Skin of body (tissue), 2 donors: Measurements from ENCODE around the gene SHKBP1. TPM values are rescaled to one million over a fixed set of nuclear protein-coding genes. Genes with fewer than 3 reads are reported as not detected.
"Not testable (repeated sequence)": the region's sequence is repeated elsewhere in the genome, so short reads cannot be mapped to it uniquely, and the experiment has no call there.

Source experiments
- DNase-seq: peaks from one replicate; lab custom pipeline; 2025; lab: John Stamatoyannopoulos, UW
- total RNA-seq: library from RNA; depleted of rRNA; stranded (reverse); fragments of >200 nt; gene quantifications from one replicate; pipeline ENCODE4 v1.2.3, GENCODE V29; 2014

The SHKBP1 gene
- total RNA-seq, 1 donor from 2014 or later = 12.3 TPM

DNA sequence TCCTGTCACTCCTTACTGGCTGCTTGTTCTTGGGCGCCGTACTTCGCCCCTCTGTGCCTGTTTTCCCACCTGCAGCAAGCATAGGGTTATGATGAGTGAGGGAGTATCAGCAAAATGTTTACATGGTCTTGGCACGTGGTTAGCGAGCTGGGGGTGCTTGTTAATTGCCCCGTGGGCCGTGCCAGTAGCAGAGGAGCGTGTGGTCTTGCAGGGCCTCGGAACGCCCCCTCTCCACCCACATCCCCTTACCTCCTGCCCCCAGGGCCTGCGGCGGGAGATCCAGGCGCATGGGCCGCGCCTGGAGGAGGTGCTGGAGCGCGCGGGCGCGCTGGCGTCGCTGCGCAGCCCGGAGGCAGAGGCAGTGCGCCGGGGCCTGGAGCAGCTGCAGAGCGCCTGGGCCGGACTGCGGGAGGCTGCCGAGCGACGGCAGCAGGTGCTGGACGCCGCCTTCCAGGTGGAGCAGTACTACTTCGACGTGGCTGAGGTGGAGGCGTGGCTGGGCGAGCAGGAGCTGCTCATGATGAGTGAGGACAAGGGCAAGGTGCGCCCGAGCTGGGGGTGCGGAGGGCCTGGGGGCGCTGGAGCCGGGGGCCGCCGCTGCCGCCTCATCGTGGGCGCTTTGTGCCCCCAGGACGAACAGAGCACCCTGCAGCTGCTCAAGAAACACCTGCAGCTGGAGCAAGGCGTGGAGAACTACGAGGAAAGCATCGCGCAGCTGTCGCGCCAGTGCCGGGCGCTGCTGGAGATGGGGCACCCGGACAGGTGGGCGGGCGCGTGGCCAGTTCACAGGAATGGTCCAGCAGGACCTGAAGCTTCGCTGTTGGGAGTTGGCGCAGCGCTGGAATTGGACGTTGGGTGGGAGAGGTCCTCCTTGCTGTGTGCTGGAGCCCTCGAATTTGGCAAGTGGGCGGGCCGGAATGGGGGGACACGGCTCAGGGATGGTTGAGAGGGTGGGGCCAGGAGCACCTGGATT is 22.5 kb upstream of the SHKBP1 start:
- DNase-seq = no peak

DNA sequence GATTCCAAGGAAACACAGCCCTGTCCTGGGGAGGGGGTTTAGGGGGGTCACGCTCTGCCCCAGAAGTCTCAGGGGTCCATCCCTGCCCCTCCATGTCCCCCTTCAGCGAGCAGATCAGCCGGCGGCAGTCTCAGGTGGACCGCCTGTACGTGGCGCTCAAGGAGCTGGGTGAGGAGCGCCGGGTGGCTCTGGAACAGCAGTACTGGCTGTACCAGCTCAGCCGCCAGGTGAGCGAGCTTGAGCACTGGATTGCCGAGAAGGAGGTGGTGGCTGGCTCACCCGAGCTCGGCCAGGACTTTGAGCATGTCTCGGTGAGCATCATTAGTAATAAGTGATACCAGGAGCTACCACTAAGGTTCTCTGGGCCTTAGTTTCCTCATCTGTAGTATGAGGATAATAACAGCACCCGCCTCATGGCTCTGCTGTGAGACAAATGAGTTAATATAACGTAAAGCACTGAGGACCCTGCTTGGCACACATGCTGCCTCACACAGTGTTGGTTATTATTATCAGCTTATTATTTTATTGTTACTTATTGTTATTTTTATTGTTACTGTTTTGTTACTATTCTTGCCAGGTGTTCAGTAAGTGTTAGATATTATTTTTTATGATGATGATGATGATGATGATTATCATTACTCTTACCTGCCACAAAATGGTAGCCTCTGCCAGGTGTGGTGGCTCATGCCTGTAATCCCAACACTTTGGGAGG is 20.5 kb upstream of the SHKBP1 start:
- DNase-seq = no peak

DNA sequence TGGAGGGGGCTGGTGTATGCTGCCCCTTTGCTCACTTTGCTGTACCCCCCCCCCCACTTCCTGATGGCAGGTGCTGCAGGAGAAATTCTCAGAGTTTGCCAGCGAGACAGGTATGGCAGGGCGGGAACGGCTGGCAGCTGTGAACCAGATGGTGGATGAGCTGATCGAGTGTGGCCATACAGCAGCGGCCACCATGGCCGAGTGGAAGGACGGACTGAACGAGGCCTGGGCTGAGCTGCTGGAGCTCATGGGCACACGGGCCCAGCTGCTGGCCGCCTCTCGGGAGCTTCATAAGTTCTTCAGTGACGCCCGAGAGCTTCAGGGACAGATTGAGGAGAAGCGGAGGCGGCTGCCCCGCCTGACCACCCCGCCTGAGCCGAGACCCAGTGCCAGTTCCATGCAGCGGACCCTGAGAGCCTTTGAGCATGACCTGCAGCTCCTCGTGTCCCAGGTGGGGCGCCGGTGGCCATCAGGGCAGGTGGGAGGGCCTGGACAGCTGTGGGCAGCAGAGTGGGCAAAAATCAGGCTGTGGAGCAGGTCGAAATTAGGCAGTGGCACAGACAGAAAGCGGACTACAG is 19.6 kb upstream of the SHKBP1 start:
- no peak for DNase-seq

DNA sequence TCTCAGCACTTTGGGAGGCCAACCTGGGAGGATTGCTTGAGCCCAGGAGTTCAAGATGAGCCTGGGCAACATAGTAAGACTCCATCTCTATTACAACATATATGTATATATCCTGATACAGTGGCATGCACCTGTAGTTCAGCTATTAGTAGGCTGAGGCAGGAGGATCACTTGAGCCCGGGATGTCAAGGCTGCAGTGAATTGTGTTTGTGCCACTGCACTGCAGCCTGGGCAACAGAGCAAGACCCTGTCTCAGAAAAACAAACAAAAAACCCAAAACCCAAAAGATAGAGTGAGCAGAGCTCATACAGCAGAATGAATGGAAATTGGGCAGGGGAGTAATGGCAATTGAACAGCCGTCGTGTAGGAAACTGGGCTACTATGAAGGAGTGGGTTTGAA is 17.3 kb upstream of the SHKBP1 start:
- no peak for DNase-seq

DNA sequence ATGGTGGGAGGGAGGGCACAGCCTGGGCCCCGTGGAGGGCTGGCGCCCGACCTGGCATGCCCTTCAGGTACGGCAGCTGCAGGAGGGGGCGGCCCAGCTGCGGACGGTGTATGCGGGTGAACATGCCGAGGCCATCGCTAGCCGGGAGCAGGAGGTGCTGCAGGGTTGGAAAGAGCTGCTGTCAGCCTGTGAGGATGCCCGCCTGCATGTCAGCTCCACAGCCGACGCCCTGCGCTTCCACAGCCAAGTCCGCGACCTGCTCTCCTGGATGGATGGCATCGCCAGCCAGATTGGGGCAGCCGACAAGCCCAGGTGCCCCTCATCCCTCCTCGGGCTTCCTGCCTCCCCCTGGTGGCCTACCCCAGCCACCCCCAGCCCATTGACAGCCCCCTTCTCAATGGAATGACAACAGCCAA is 16.6 kb upstream of the SHKBP1 start:
- DNase-seq = no peak

DNA sequence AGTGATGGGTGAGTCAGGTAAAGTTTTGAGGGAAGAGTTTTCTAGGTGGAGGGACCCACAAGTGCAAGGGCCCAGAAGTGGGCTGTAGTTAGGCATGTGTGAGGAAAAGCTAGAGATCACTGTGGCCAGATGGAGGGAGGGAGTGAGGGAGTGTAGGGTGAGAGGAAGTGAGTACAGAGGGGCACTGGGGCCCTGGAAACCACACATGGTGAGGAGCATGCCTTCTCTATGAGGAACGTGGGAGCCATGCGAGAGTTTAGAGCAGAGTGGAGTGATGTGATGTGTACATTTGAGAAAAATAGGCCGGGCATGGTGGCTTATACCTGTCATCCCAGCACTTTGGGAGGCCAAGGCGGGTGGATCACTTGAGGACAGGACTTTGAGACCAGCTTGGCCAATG is 14.7 kb upstream of the SHKBP1 start:
- DNase-seq = no peak

DNA sequence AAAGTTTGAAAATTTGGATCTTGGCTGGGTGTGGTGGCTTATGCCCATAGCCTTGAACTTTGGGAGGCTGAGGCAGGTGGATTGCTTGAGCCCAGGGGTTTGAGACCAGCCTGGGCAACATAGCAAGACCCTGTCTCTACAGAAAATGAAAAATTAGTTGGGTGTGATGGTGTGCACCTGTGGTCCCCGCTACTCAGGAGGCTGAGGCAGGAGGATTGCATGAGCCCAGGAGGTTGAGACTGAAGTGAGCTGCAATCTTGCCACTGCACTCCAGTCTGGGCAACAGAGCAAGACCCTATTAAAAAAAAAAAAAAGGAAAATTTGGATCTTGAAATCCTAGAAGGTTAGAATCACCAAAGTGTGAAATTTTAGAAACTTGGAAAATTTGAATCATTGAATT is 12.1 kb upstream of the SHKBP1 start:
- DNase-seq = not testable (repeated sequence)

DNA sequence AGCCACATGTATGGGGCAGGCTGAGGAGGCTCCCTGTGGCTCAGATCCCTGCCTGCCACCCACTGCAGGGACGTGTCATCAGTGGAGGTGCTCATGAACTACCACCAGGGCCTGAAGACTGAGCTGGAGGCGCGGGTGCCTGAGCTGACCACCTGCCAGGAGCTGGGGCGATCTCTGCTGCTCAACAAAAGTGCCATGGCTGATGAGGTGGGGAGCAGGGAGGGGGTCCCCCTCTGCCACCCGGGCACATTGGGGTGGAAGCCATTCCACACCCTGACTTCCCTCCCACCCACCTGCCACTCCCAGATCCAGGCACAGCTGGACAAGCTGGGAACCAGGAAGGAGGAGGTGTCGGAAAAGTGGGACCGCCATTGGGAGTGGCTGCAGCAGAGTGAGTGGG is 11.3 kb upstream of the SHKBP1 start:
- DNase-seq = no peak

DNA sequence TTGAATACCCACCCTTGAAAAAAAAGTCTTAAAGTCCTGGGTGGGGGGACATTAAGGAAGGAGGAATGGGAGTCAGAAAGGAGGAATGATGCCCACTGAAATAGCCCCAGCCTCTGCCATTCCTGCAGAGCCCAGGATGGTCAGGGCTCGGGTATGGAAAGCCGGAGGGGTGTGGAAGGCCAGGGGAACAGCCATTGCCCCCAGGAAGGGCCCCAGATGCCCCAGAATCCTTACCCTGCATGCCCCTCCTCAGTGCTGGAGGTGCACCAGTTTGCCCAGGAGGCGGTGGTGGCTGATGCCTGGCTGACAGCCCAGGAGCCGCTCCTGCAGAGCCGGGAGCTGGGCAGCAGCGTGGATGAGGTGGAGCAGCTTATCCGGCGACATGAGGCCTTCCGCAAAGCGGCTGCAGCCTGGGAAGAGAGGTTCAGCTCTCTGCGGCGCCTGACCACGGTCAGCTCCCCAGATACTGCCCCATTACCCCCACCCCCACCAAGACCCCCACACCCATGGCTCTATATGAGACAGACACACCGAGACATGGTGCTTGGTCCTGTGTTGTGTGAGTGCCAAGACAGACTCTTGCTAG is 10.7 kb upstream of the SHKBP1 start:
- DNase-seq = no peak

DNA sequence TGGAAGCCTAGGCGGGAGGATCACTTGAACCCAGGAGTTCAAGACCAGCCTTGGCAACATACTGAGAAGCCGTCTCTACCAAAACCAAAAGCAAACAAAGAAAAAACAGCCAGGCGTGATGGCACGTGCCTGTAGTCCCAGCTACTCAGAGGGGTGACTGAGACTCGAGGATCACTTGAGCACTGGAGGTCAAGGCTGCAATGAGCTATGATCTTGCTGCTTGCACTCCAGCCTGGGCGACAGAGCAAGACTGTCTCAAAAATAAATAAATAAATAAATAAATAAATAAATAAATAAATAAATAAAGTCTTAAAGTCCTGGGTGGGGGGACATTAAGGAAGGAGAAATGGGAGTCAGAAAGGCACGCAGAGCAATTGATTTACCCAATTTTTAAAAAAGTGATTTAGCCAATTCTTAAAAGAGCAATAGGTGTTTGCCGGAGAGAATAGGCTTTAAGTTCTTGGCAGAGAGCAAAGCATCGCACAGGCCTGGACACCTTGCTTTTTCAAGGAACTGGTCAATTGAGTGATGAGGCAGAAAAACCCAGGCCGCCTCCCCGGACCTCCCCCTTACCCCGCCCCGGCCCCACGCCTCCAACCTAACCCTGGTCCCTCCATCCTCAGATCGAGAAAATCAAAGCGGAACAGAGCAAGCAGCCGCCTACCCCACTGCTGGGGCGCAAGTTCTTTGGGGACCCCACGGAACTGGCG is 9.5 kb upstream of the SHKBP1 start:
- no peak for DNase-seq

DNA sequence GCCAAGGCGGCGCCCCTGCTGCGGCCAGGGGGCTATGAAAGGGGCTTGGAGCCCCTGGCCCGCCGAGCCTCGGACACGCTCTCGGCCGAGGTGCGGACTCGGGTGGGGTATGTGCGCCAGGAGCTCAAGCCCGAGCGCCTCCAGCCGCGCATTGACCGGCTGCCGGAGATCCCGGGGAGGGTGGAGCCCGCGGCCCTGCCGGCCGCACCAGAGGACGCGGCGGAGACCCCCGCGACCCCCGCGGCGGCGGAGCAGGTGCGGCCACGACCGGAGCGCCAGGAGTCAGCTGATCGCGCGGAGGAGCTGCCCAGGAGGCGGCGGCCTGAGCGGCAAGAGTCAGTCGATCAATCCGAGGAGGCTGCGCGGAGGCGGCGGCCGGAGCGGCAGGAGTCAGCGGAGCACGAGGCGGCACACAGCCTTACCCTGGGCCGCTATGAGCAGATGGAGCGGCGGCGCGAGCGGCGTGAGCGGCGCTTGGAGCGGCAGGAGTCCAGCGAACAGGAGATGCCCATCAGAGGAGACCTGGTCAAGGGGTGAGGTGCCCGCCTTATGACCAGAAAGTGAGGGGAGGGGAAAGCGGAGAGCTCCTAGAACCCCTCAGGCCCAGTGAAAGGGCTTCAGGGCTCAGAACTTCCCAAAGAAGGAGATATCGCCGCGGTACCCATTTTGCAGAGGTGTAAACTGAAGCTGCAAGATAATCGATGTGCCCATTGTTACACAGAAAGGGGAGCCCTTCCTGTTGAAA is 8.8 kb upstream of the SHKBP1 start:
- DNase-seq = no peak

DNA sequence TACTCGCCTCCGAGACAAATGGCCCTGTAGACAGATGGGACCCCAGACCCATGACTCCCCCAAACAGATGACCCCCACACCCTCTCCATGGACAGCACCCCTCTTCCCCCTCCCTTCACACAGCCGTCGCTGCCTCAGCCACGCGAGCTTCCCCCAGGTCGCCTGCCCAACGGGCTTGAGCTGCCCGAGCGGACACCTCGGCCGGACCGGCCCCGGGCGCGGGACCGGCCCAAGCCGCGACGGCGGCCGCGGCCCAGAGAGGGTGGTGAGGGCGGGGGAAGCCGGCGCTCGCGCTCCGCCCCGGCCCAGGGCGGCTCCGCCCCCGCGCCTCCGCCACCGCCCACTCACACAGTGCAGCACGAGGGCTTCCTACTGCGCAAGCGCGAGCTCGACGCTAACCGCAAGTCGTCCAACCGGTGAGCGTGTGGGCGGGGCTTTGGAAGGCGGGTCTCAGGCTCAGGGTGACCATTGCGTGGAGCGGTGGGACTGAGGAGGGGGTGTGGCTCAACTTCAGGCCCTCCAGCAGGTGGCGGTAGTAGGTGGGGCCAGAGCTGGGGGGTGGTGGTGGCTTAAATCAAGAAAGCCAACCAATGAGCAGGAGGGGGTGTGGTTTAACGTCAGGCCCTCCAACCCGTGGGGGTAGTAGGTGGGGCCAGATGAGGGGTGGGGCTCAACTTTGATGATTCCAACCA is 6.2 kb upstream of the SHKBP1 start:
- DNase-seq = peak; percentile 87

DNA sequence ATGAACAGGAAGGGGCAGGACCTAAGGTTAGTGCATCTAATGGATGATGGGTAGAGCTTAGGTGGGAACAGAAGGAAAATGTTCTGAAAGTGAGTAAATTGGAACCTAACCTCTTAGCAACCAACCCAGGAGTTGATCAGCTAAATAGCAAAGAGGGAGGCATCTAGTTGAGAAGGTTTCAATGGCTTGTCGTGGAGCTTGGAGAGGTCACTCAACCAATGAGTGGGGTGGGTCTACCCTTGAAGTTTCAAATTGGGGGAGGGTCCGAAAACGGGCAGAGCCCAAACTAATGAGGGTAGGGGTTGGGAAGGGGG is 5.7 kb upstream of the SHKBP1 start:
- no peak for DNase-seq

DNA sequence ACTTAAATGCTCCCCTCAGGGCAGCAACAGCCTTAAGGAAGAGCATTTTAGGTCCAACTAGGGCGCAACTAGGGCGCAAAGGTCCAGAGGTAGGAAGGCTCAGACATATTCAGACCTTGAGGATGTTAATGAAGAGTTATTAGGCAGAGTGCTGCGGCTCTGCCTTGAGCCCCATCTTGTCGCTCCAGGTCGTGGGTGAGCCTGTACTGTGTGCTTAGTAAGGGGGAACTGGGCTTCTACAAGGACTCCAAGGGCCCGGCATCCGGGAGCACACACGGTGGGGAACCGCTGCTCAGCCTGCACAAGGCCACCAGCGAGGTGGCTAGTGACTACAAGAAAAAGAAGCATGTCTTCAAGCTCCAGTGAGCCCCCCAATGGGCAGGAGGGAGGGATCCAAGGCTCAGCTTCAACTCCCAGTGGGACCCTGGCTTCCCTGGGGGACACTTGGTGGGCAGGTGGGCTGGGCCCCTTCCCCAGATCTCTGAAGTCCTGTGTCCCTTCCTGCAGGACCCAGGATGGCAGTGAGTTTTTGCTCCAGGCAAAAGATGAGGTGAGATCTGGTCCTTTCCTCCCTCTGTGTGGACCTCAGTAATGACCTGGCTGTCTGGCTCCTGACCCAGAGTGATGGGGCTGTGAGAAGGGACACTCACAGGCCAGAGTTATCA is 4.7 kb upstream of the SHKBP1 start:
- DNase-seq = no peak

DNA sequence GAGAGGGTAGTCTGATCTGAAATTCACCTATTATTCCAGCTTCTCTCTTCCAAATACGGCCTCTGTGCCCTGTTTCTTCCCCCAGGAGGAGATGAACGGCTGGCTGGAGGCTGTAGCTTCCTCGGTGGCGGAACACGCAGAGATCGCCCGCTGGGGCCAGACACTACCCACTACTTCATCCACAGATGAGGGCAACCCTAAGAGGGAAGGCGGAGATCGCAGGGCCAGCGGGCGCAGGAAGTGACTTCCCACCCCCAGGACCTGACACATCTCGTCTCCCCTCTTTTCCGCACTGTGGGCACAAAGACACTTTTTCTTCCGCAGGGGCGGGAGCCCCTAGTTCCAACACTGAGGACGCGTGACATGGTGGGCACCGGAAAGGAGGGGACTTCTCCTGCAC is 1.3 kb upstream of the SHKBP1 start:
- no peak for DNase-seq

DNA sequence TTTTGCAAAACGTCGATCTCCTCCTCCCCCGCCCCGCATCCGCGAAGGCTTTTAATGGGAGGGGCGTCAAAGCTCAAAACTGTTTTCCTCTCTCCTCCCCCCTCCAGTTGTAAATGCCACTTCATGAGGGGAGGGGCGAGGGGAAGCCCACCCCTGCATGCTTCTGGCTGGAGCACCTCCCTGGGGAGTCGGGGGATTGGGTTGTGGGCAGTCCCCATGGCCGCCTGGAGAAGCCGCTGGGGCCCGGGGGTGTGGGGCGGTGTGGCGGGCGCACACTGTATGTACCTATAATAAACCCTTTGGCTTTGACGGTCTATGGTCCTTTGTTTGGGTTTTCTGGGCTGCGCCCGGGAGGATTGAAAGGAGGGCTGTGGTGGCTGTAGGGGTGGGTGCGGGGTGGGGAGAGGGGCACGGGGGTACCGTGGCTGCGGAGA is 505 bp upstream of the SHKBP1 start:
- no peak for DNase-seq

DNA sequence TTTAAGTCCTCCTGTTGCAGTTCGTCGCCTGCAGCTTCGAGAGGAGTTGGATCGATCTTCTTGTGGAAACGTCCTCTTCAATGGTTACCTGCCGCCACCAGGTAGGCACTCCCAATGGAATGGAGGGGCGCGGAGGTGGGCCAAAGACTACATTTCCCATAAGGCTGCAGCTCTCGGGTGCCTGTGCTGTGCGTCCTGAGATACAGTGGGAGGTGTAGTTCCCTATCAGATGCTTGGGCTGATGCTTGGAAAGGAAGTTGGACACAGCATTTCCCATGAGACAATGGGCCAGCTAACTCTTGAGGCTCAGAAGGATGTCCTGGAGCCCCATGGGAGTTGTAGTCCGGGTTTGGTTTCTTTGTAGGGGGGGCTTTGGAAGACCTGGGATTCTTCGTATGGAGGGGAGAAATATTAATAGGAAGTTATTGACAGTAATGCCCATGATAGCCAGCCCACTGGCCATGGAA is 1.8 kb downstream of the SHKBP1 start:
- DNase-seq = no peak

DNA sequence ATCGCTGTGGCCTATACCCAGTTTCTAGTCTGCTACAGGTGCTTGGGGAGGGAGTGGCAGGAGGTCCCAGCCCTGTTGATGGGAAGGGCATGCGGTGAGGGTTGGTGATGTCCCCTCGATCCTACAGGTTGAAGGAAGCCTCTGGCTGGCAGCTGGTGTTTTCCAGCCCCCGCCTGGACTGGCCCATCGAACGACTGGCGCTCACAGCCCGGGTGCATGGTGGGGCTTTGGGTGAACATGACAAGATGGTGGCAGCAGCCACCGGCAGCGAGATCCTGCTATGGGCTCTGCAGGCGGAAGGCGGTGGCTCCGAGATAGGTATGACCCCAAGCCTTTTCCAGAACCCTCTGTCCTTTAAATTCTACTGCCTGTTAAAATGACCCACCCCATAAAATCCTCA is 3.9 kb downstream of the SHKBP1 start:
- DNase-seq = no peak

DNA sequence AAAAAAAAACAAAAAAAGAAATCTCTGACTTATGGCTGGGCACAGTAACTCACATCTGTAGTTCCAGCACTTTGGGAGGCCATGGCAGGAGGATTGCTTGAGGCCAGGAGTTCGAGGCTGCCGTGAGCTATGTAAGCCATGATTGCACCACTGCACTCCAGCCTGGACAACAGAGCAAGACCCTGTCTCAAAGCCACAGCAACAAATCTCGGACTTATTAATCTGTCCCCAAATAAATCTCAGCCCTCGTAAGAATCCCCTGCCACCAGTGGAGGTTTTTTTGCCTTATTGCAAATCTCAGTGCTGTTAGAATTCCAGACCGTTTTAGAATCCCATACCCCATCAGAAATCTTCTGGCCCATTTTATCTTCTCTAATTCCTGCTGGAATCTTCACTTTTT is 4.9 kb downstream of the SHKBP1 start:
- DNase-seq = no peak
